ENCODE measurements around the gene GCK.

GCK gene

GRCh38 chr7:44213877-44214388 is 24.7 kb upstream of the GCK start:
- no peak overlapping the region for H3K4me3 ChIP-seq (ENCODE audit: low read depth, low read length)
- H3K27me3 ChIP-seq, result no peaks in the 10 kb centered on the region
- DNase-seq, result no peak
- H3K9me3 ChIP-seq, result no peaks in the 10 kb centered on the region
- H3K4me1 ChIP-seq, result no peaks in the 10 kb centered on the region
- peaks cover 11% of the 10 kb centered on the region for H3K36me3 ChIP-seq
- no peak for TF ChIP-seq CTCF (IDR thresholded peaks at IDR 0.05; ENCODE audit: low read depth, low read length)

GRCh38 chr7:44213206-44213876 is 24.1 kb upstream of the GCK start:
- no peak for DNase-seq
- no peak for TF ChIP-seq CTCF (IDR thresholded peaks at IDR 0.05; ENCODE audit: low read depth, low read length)
- H3K36me3 ChIP-seq, result peaks cover 17% of the 10 kb centered on the region
- no peaks in the 10 kb centered on the region for H3K4me1 ChIP-seq
- no peaks in the 10 kb centered on the region for H3K9me3 ChIP-seq
- no peak overlapping the region for H3K4me3 ChIP-seq (ENCODE audit: low read depth, low read length)
- no peaks in the 10 kb centered on the region for H3K27me3 ChIP-seq

GRCh38 chr7:44212581-44213184 is 23.4 kb upstream of the GCK start:
- no peak for TF ChIP-seq CTCF (IDR thresholded peaks at IDR 0.05; ENCODE audit: low read depth, low read length)
- Histone ChIP-seq H3K4me1 (no peaks in the 10 kb centered on the region), H3K4me3 (ENCODE audit: low read depth, low read length) (no peak overlapping the region), H3K36me3 (peaks cover 22% of the 10 kb centered on the region), H3K9me3 (no peaks in the 10 kb centered on the region), H3K27me3 (no peaks in the 10 kb centered on the region)
- DNase-seq, result no peak

- Histone ChIP-seq H3K4me3 (ENCODE audit: low read depth, low read length) (no peak overlapping the region), H3K36me3 (peaks cover 28% of the 10 kb centered on the region), H3K4me1 (no peaks in the 10 kb centered on the region), H3K9me3 (no peaks in the 10 kb centered on the region), H3K27me3 (no peaks in the 10 kb centered on the region)
- DNase-seq, result no peak
- no peak for TF ChIP-seq CTCF (IDR thresholded peaks at IDR 0.05; ENCODE audit: low read depth, low read length)
Observed at GRCh38 chr7:44212018-44212417, 22.8 kb upstream of the GCK start.

GRCh38 chr7:44211126-44211675 is 22.0 kb upstream of the GCK start:
- no peaks in the 10 kb centered on the region for H3K9me3 ChIP-seq
- peaks cover 35% of the 10 kb centered on the region for H3K36me3 ChIP-seq
- no peak for DNase-seq
- no peak for TF ChIP-seq CTCF (IDR thresholded peaks at IDR 0.05; ENCODE audit: low read depth, low read length)
- no peak overlapping the region for H3K4me3 ChIP-seq (ENCODE audit: low read depth, low read length)
- no peaks in the 10 kb centered on the region for H3K4me1 ChIP-seq
- no peaks in the 10 kb centered on the region for H3K27me3 ChIP-seq

GRCh38 chr7:44210107-44210506 is 20.9 kb upstream of the GCK start:
- Histone ChIP-seq H3K27me3 (no peaks in the 10 kb centered on the region), H3K4me3 (ENCODE audit: low read depth, low read length) (no peak overlapping the region), H3K36me3 (peaks cover 44% of the 10 kb centered on the region), H3K9me3 (no peaks in the 10 kb centered on the region), H3K4me1 (no peaks in the 10 kb centered on the region)
- DNase-seq, result no peak
- TF ChIP-seq CTCF (IDR thresholded peaks at IDR 0.05; ENCODE audit: low read depth, low read length), result no peak

Data from BE2C (cell line).